Measurements from ENCODE around the gene CNDP2. TPM values are rescaled to one million over a fixed set of nuclear protein-coding genes. Genes with fewer than 3 reads are reported as not detected.

The CNDP2 gene
- total RNA-seq, 1 experiment from 2014 or later, result 32.2 TPM

DNA sequence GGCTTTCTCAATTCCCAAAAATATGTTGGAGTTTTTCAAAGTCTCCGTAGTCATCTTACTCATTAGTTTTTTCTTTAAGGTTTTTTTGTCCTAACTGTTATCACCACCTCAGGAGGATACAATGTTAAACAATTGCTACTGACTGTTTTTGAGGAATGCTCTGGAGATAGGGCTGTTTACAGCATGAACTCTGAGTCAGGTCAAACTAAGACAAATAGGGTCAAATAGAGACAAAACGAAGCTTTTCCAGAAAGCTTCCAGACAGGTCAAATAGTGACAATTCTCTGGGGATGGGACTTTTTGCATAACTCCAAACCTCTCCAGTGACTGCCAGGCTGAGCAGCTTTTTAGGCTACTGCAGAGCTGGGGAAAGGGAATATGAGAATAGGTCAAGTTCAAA lies 23.9 kb upstream of the CNDP2 start:
- DNase-seq (ENCODE audit: low read depth), result no peak

DNA sequence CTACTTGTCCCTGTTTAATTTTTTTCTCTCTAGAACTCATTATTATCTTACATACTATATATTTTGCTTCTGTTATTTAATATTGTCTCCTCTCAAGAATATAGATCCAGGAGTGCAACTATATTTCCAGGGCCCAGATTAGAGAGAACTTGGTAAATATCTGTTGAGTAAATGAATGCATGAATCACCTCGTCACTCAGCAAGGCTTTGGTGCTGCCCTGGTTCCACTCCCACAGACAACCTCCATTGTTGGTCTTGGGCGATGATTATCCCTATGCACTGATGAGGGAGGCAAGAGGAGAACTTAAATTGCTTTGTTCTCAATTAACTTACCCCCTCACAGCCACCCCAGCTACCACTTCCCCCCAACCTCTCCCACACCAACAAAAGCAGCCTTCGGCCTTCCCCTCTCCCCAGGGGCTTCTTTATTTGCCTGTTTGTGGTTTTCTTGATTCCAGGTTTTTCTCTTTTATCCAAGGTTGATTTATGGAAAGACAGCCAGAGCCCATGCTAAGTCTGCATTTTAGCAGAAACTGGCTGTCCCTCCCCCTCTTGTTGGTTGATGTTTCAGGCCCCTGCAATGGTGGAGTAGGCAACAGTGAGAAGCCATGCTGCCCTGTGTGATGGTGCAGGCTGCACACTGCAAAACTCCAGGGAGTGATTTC lies 22.1 kb upstream of the CNDP2 start:
- no peak for DNase-seq (ENCODE audit: low read depth)

DNA sequence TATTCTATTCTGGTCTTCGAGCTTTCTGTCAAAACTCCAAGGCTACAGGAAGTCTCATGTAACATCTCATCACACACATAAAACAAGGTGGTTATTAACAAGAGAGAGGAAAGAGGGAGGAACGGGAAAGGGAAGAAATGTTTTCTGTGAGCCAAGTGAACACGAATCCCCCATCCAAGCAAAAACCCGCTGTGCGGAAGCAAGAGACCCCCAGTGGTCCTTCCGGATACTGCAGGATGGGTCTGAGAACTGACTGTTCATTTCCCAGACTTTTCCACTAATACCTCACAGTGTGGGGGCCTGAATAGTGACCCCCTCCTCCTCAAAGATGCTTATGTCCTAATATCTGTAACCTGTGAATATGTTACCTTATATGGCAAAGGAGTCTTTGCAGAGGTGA lies 20.0 kb upstream of the CNDP2 start:
- peak; percentile 19 for DNase-seq (ENCODE audit: low read depth)

DNA sequence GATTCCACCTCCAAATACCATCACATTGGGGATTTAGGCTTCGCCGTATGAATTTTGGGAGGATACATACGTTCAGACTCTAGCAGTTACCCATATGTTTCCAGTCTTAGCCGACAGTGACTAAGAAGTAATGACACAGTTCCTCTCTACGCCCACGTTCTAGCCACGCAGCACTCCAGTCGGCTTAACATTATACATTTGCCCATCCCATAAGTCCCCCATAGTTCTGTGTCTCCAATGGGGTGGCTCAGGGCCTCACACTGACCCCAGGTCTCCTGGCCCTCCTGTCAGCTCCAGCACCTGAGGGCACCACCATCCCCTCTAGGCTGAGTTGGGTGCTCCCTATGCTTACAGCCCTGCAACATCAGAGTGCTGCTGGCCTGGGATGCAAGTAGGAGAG lies 18.4 kb upstream of the CNDP2 start:
- no peak for DNase-seq (ENCODE audit: low read depth)

DNA sequence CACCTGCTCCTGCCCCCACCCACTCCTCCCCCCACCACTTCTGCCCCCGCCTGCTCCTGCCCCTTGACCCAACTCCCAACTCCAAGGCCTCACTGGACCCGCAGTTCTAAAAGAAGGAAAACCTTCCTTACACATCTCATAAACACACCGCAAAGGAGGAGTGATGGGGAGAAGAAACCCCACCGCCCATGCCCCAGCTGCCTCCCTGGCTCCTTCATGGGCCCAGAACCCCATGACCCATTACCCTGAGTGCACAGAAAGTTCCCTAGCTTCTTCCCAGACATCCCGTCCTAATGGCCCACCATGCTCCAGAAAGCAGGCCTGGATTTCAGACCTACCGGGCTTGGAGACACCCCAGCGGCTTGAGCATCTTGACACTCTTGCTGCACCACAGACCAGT lies 17.8 kb upstream of the CNDP2 start:
- DNase-seq (ENCODE audit: low read depth), result no peak

DNA sequence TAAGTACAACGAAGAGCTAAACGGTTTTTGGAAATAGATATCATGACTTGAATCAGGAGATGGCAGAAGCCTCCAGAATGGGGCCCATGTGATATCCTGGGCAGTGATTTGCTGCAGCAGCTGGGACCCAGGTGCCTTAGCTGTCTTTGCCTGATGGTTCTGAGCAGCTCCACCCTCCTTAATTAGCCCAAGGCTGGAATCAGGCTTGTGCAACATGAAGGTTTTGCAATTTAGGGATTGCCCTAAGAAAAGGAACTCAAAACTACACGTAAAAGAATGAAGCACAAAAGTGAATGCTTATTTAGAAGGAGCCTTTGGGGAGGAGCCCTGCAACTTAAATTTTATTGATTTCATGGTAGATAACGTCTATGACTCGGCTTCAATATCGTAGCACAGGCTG lies 17.3 kb upstream of the CNDP2 start:
- DNase-seq (ENCODE audit: low read depth), result no peak

DNA sequence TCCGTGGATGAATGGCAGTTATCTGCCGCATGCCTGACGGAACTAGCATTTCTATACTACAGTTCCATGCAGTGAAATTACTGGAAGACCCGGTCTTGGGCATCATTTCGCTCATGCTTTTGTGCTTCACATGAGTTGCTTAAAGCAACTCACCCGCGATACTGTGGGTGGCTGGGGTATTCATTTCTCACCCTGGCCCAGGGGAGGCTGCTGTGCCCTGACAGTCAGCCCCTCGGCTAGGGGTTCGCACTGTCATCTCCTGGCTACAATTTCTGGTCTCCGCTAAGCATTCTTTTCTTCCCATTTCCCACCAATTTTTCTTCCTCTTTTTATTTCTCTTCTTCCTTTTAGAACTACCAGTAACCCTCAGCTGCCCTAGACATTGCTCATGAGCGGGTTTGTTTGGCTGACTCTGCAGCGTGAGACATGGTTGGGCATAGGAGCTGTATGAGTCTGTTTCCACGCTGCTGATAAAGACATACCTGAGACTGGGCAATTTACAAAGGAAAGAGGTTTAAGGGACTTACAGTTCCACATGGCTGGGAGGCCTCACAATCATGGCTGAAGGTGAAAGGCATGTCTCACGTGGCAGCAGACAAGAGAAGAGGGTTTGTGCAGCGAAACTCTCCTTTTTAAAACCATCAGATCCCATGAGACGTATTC lies 16.5 kb upstream of the CNDP2 start:
- no peak for DNase-seq (ENCODE audit: low read depth)

DNA sequence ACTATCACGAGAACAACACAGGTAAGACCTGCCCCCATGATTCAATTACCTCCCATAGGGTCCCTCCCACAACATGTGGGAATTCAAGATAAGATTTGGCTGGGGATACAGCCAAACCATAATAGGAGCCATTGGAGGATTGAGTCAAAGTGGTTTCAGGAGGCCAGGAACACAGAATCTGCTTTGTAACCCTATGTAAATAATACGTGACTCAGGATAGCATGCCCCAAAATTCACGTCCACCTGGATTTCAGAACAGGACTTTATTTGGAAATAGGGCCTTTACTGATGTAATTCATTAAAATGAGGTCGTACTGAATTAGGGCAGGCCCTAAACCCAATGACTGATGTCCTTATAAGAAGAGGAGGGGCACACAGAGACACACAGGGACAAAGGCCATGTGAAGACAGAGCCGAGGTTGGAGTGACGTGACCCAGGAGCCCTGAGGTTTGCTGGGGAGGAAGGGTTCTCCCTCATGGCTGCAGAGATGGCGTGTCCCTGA lies 16.0 kb upstream of the CNDP2 start:
- no peak for DNase-seq (ENCODE audit: low read depth)

DNA sequence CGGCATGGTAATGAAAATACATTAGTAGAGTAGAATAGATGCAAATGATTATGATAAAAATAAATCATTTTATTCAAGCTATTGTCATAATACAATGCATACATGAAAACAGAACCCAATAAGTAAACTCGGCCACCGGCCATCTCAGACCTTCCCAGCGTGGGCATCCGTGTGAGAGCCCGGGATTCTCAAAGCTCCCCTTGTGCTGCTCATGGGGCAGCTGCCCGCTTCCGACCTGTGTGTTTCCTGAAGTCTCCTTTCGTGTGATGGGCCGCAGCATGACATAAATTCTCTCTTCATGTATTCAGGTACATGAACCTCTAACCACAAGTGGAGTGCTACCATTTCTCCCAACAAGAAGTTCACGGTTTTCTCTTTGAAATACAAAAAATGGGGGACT lies 13.5 kb upstream of the CNDP2 start:
- no peak for DNase-seq (ENCODE audit: low read depth)

DNA sequence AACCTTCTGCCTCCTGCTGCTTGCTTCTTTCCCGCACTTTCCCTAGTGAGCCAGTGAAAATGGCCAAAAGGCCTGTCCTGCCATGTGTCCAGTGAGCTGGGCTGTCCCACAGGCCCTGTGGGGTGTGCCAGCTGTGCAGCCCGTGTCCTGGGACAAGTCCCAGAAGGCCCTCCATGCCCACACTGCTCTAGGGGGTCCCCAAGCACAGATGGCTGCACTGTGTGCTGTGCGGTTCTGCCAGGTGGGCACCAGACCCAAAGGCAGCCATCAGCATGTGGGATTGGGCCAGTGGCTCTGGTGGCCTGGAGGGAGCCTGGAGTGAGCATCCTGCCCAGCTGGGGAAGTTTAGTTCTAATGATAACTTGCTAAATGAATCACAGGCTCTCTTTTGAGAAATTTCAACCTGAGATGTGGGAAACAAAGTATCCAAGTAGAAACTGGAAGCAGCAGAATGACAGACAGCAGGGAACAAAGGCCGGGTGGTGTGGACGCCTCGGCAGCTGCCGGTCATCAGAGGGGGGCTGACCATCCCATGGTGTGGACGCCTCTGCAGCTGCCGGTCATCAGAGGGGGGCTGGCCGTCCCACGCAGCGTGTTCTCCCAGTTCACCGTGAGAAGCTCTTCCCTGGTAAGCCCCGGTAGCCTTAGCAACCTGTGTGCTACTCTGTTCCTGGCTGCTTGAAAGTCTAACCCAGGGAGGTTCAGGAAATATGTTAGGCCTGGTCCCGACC lies 9.9 kb upstream of the CNDP2 start:
- DNase-seq (ENCODE audit: low read depth), result no peak

DNA sequence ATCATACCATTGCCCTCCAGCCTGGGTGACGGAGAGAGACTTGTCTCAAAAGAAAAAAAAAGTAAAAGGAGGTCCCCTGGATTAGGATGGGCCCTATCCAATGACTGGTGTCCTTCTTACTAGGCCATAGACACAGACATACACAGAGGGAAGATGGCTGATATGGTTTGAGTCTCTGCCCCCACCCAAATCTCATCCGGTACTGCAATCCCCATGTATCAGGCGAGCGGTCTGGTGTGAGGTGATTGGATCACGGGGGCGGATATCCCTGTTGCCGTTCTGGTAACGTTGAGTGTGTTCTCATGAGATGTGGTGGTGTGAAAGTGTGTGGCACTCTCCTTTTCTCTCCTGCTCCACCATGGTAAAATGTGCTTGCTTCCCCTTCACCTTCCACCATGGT lies 7.8 kb upstream of the CNDP2 start:
- no peak for DNase-seq (ENCODE audit: low read depth)

DNA sequence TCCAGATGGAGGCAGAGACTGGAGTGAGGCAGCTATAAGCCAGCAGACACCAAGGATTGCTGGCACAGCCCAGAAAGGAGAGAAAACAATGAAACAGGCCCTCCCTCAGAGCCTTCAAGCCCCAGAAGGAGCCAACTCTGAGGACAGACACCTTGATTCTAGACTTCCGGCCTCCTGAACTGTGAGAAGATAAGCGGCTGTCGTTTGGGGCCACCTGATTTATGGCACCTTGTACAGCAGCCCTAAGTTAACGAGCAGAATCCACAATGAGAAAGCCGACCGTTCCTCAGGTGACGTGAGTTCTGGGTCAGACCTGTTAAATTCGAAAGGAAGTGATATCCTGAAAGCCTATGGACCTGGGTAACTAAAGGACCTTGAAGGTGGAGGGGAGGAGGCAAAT lies 7.3 kb upstream of the CNDP2 start:
- DNase-seq (ENCODE audit: low read depth), result no peak

DNA sequence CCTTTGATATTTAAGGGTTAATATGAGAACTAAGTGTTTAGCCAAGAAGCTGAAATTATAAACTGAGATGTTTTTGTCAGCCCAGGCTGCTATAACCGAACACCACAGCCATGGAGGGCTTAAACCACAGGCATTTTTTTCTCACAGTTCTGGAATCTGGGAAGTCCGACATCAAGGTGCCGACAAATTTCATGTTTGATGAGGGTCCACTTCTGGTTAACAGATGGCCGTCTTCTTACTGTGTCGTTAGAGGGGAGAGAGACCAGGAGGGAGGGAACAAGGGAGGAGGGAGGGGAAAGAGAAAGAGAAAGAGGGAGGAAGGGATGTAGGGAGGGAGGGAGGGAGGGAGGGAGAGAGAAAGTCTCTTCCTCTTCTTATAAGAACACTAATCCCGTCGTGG lies 6.5 kb upstream of the CNDP2 start:
- peak; percentile 32 for DNase-seq (ENCODE audit: low read depth)

DNA sequence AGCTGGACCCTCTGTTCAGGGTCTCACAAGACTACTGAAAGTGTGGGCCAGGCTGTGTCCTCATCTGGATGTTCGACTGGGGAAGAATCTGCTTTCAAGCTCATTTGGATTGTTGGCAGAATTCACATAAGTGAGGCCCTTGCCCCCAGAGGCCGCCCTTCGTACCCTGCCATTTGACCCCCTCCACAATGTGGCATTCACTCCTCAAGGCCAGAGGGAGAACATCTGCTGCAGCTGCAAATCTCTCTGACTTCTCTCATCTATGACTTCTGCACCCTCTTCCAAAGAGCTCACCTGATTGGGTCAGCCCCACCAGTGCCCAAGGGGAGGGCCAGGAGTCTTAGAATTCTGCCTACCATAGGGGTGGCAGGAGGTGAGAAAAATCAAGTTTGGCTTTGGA lies 3.9 kb upstream of the CNDP2 start:
- DNase-seq (ENCODE audit: low read depth), result no peak

DNA sequence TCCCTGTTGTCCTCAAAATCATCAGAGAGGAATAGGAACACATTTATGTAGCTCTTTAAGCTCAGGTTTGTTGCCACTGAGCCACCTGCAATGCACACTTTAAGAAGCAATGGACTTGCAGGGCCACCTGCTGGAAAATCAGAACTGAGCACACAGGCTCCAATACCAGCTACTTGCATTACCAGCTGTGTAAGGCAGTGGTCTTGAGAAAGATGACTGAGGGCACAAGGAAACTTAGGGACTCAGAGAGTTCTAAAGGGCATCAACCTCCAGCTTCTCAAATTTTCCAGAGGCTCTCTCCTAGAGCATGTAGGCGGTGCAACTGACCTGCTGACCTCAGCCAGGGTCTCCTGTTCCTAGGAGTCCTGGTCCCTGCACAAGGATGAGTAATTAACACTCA lies 2.5 kb upstream of the CNDP2 start:
- peak; percentile 28 for DNase-seq (ENCODE audit: low read depth)

DNA sequence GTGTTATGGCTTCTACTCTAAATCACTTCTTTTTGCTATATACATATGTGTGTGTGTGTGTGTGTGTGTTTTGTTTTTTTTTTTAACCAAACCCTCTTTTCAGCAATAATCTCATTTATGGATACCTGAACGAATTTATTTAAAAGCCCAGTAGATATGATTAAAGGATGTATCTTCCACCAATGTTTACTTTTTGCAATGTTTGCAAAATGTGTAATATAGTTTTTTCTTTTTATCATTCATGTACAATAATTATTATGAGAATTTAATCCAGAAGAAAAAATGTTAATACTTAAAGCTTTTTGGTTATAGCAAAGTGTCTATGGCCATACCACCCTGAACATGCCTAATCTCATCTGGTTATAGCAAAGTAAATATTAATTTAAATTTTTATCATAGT lies 1.6 kb upstream of the CNDP2 start:
- no peak for DNase-seq (ENCODE audit: low read depth)

DNA sequence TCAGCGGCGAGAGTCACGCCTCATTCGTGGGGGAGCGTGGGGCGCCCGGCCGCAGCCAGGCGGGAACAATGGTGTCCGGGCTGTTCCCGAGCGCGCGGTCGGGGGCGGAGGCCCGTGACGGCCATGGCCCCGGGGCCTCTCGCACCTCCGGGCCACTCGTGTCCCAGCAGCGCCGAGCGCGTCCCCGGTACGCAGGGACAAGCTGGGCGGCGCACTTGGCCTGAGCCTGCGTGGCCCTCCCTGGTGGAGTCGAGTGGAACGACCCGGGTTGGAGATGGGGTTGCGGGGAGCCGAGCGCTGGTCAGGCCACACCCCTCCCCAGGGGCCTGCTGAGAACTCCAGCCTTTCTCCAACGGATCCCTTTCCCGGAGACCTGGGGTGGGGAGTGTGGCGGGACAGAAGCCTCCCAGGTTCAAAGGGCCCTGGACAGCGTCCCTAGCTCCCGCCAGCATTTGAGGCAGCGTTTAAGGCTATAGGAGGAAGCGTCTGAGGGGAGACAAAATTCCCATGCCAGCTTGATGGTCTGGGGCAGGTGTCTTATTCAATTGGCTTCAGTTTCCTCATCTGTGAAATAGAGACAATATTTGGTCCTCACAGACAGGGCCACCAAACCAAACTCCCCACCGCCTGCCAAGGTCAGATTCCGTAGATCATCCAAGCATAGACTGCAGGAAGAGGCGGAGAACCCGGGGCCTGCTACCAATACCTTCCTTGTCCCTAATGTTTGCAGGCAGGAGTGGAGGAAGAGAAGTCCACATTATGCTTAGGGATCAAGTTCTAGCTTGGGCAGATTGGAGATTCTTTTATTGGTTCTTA lies 553 bp downstream of the CNDP2 start:
- peak; percentile 57 for DNase-seq (ENCODE audit: low read depth)

DNA sequence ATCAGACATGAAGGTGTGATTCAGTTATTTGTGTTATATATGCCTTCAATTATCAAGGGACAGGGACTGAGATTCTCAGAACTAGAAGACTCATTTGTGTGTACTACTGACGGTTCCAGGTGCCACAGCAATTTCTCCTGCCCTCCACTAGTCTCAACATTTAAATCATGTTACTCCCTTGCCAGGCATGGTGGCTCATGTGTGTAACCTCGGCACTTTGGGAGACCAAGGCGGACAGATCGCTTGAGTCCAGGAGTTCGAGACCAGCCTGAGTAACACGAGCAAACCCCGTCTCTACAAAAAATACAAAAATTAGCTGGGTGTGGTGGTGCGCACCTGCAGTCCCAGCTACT lies 1.1 kb downstream of the CNDP2 start:
- DNase-seq (ENCODE audit: low read depth), result no peak

DNA sequence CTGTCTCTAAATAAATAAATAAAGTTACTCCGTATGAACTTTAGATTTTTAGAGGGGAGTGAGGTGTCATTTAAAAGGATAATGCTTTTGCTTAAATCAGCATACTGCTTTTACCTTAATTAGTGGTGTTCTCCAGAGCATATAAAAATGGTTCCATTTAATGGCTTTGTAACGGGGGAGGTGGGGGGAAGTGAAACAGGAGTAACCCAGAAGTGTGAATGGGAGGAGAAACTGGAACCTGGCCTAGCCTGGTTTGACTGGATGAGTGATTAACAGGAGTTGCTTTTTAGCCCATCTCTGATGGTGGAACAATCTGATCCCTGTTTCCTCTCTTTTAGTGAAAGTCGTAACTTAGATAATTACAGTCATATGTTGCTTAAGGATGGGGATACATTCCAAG lies 1.6 kb downstream of the CNDP2 start:
- no peak for DNase-seq (ENCODE audit: low read depth)

DNA sequence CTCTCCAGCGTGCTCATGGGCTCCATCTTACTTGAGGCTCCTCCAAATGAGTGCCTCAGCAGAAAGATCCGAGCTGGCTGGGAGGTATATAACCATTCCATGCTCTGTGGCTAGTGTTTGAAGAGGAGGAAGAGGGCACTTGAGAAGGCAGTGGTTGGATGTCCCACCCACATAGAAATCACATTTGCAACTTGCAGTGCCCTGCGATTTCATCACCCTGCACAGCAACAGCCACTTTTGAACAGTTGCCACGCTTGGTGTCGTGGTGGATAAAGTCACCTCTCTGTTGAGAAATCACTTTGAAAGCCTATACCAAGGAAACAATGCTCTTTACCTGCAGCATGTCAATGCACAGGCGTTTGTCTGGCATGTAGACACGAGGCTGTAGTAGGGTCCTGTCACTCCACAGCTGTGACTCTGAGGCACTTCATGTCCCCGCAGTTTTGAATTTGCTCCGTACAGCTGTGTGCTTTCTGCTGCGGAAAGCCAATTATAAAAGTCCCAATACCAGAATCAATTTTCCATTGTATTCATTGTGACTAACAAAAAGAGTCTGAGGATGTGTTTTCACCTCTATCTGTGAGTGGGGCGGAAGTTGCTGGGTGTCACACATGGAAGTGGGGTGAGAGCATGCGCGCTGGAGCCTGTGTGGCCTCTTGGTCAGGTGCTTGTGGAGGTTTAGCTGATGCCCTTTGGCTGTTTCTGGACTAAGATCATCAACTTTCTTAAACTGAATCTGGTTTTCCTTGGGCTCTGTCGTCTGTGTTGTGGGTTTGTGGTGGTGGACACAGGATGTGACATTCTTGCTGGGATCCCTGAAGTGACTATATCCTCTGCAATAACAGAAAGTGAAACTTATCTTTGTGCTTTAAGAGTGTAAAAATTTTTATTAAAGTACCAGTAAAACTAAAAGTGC lies 2.8 kb downstream of the CNDP2 start:
- DNase-seq (ENCODE audit: low read depth), result peak; percentile 19

DNA sequence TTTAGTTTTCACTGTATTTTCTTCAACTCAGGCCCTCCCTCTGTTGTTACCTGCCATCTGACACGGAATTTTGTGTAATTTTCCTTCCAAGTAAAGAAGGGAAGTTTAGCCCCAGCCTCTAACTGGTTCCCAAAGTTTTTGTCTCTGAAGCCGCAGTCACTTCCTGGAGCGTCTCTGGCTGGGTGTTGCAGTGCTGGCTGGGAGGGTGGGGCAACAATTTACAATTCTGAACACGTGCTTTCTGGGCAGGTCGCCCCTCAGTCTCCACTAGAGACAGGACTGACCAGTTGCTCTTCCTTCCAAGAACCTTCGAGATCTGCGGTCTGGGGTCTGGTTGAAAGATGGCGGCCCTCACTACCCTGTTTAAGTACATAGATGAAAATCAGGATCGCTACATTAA lies 3.5 kb downstream of the CNDP2 start:
- peak; percentile 37 for DNase-seq (ENCODE audit: low read depth)

Data from Daoy (cell line).